HepG2 (cell line): ENCODE measurements around the gene THRA. TPM values are rescaled to one million over a fixed set of nuclear protein-coding genes. Genes with fewer than 3 reads are reported as not detected.

Source experiments
- FOSL1 ChIP-seq: sonication (generic); formaldehyde crosslinking; IDR thresholded peaks from 2 replicates; pipeline ENCODE4 v1.9.0; 2021; ENCODE audit warnings: missing genetic modification reagents, borderline replicate concordance
- JARID2 ChIP-seq: sonication (generic); formaldehyde crosslinking; IDR thresholded peaks from 2 replicates; pipeline ENCODE4 v1.8.1; 2023; ENCODE audit warnings: missing genetic modification reagents, inconsistent platforms; ENCODE audit not compliant: insufficient replicate concordance
- RFXAP ChIP-seq: sonication (generic); formaldehyde crosslinking; IDR thresholded peaks from 2 replicates; pipeline ENCODE4 v1.4.0; 2020; ENCODE audit warnings: missing genetic modification reagents, borderline replicate concordance
- SMAD3 ChIP-seq: sonication (generic); formaldehyde crosslinking; IDR thresholded peaks from 2 replicates; pipeline ENCODE4 v1.4.0; 2020; ENCODE audit warnings: missing genetic modification reagents
- TBX2 ChIP-seq: sonication (generic); formaldehyde crosslinking; IDR thresholded peaks from 2 replicates; pipeline ENCODE4 v1.5.0; 2020; ENCODE audit warnings: missing genetic modification reagents, mild to moderate bottlenecking, borderline replicate concordance
- ZHX1 ChIP-seq: sonication (generic); formaldehyde crosslinking; IDR thresholded peaks from 2 replicates; pipeline ENCODE4 v1.8.1; 2022; ENCODE audit warnings: low read depth, mild to moderate bottlenecking, missing genetic modification reagents
- ZNF205 ChIP-seq: IDR thresholded peaks from 2 replicates; pipeline ENCODE4 v1.6.1; 2018; ENCODE audit warnings: missing biosample characterization, missing genetic modification reagents
- ZNF646 ChIP-seq: sonication (generic); formaldehyde crosslinking; IDR thresholded peaks from 2 replicates; pipeline ENCODE4 v1.9.0; 2021; ENCODE audit warnings: mild to moderate bottlenecking, missing genetic modification reagents
- ZUFSP ChIP-seq: sonication (generic); formaldehyde crosslinking; IDR thresholded peaks from 2 replicates; pipeline ENCODE4 v1.9.0; 2021; ENCODE audit warnings: missing genetic modification reagents, mild to moderate bottlenecking, borderline replicate concordance
- polyA plus RNA-seq, 8 experiments: library from polyadenylated mRNA; depleted of rRNA in 3 of 8; stranded (reverse) in 7 of 8; unstranded in 1 of 8; fragments of >200 nt; fragmentation: Illumina TruSeq in 4 of 8; extraction: Trizol in 4 of 8; gene quantifications; 2 replicates each; pipeline versions ENCODE4 v1.2.1 to v1.2.3, GENCODE V29; 2011 to 2016; ENCODE audit warnings: low read depth in 4 of 8, missing spikeins in 1 of 8, mixed read lengths in 1 of 8; ENCODE audit not compliant: insufficient read depth in 1 of 8
- total RNA-seq, 5 experiments: library from RNA; depleted of rRNA; stranded (reverse); fragments of >200 nt; fragmentation: Illumina TruSeq; extraction: Trizol; gene quantifications; 2 replicates each; pipeline ENCODE4 v1.2.3, GENCODE V29; 2016; ENCODE audit warnings: low read depth in 1 of 5

THRA gene
- total and polyA plus RNA-seq, 2 of the 13 experiments (the other 11 are each of a cell fraction or from before 2014, with no cell fraction given): 8.0 to 9.9 TPM

GRCh38 chr17:40063901-40064531 lies 1.3 kb downstream of the THRA start (continued):
- no peak for TF ChIP-seq ZNF646 (CRISPR knock-in tag)
- TF ChIP-seq SMAD3 (CRISPR knock-in tag): no peak
- no peak for TF ChIP-seq TBX2
- TF ChIP-seq FOSL1: no peak
- no peak for TF ChIP-seq ZUFSP (CRISPR knock-in tag)
- TF ChIP-seq ZHX1 (CRISPR knock-in tag): 0 out of 2 replicates have a peak, but pooled peaks have one; percentile 45
- TF ChIP-seq RFXAP (CRISPR knock-in tag): no peak
- no peak for TF ChIP-seq JARID2
- 0 out of 2 replicates have a peak, but pooled peaks have one; percentile 29 for TF ChIP-seq ZNF205 (CRISPR knock-in tag)
